Tongue (tissue), 2 donors: ENCODE measurements around the gene PNMA6E. TPM values are rescaled to one million over a fixed set of nuclear protein-coding genes. Genes with fewer than 3 reads are reported as not detected.

Source experiments
- DNase-seq: peaks from one replicate; pipeline ENCODE4 v3.0.0-alpha.2; 2015
- total RNA-seq: library from RNA; depleted of rRNA; stranded (reverse); fragments of >200 nt; gene quantifications from one replicate; pipeline ENCODE4 v1.2.3, GENCODE V29; 2014

Gene PNMA6E
- total RNA-seq, 1 donor from 2014 or later = not detected

GRCh38 chrX:153435845-153436244, 34.7 kb upstream of the PNMA6E start:
- no peak for DNase-seq

- no peak for DNase-seq
These were observed 33.7 kb upstream of the PNMA6E start for GRCh38 chrX:153434801-153435200.

- no peak for DNase-seq
These were observed 32.7 kb upstream of the PNMA6E start for GRCh38 chrX:153433781-153434285.

- no peak for DNase-seq
These were observed 32.1 kb upstream of the PNMA6E start for GRCh38 chrX:153433161-153433680.

- no peak for DNase-seq
These were observed 29.6 kb upstream of the PNMA6E start for GRCh38 chrX:153430796-153431195.

- no peak for DNase-seq
These were observed 25.1 kb upstream of the PNMA6E start for GRCh38 chrX:153426204-153426603.

- DNase-seq = no peak
These were observed 22.5 kb upstream of the PNMA6E start for GRCh38 chrX:153423652-153424051.

GRCh38 chrX:153421856-153422255, 20.7 kb upstream of the PNMA6E start:
- no peak for DNase-seq

- DNase-seq = no peak
These were observed 19.9 kb upstream of the PNMA6E start for GRCh38 chrX:153420851-153421599.

- DNase-seq = no peak
These were observed 16.5 kb upstream of the PNMA6E start for GRCh38 chrX:153417637-153418036.

GRCh38 chrX:153416781-153417450, 15.8 kb upstream of the PNMA6E start:
- DNase-seq = no peak

GRCh38 chrX:153414856-153415510, 13.8 kb upstream of the PNMA6E start:
- DNase-seq = no peak

GRCh38 chrX:153413731-153414130, 12.6 kb upstream of the PNMA6E start:
- no peak for DNase-seq

- DNase-seq = peak; percentile 19
These were observed 11.9 kb upstream of the PNMA6E start for GRCh38 chrX:153412746-153413720.

- DNase-seq = peak; percentile 7
These were observed 10.9 kb upstream of the PNMA6E start for GRCh38 chrX:153411988-153412574.

GRCh38 chrX:153411255-153411987, 10.3 kb upstream of the PNMA6E start, which contains the start of gene ZFP92:
ZFP92 (plus strand) TSS chrX:153411472; CDS start chrX:153418323, 6,851 bp downstream.
- DNase-seq = peak; percentile 9

- DNase-seq = no peak
These were observed 9.7 kb upstream of the PNMA6E start for GRCh38 chrX:153410888-153411254.

GRCh38 chrX:153410373-153410772, 9.2 kb upstream of the PNMA6E start:
- DNase-seq = no peak

GRCh38 chrX:153409414-153410101, 8.4 kb upstream of the PNMA6E start:
- DNase-seq = no peak

- DNase-seq = no peak
These were observed 7.8 kb upstream of the PNMA6E start for GRCh38 chrX:153408871-153409351.
